Mesenchymal stem cell (in vitro differentiated cells and primary cell): ENCODE data around the gene KCNQ5.

Experiments used
- DNase-seq: peaks from one replicate; pipeline ENCODE4 v3.0.0-alpha.2; 2013
- H2AFZ ChIP-seq: one replicate; pipeline ENCODE4 v1.6.1; 2013; ENCODE audit warnings: low read depth, mild to moderate bottlenecking, control low read depth, inconsistent platforms, low read length, moderate library complexity
- H2AK5ac ChIP-seq: 2 replicates; pipeline ENCODE4 v1.6.1; 2013; ENCODE audit warnings: low read length, moderate library complexity, mild to moderate bottlenecking, inconsistent platforms; ENCODE audit not compliant: severe bottlenecking
- H2BK120ac ChIP-seq: one replicate; pipeline ENCODE4 v1.6.1; 2013; ENCODE audit warnings: low read depth, mild to moderate bottlenecking, inconsistent platforms, low read length, moderate library complexity
- H2BK12ac ChIP-seq, 2 experiments: one replicate each; pipeline ENCODE4 v1.6.1; 2013; ENCODE audit warnings: inconsistent platforms in 2 of 2, low read length in 2 of 2, mild to moderate bottlenecking in 2 of 2, moderate library complexity in 2 of 2, control low read depth in 1 of 2
- H2BK15ac ChIP-seq: one replicate; pipeline ENCODE4 v1.6.1; 2013; ENCODE audit warnings: mild to moderate bottlenecking, low read depth, inconsistent platforms; ENCODE audit not compliant: poor library complexity, severe bottlenecking
- H2BK5ac ChIP-seq: 2 replicates; pipeline ENCODE4 v1.6.1; 2013; ENCODE audit warnings: low read depth, mild to moderate bottlenecking, low read length, control low read depth, inconsistent platforms; ENCODE audit not compliant: poor library complexity, severe bottlenecking
- H3K14ac ChIP-seq, 2 experiments: one replicate each; pipeline ENCODE4 v1.6.1; 2013; ENCODE audit warnings: inconsistent platforms in 2 of 2, low read length in 2 of 2, control low read depth in 1 of 2, mild to moderate bottlenecking in 1 of 2, moderate library complexity in 1 of 2
- H3K18ac ChIP-seq, 2 experiments: one replicate each; pipeline ENCODE4 v1.6.1; 2013; ENCODE audit warnings: inconsistent platforms in 2 of 2, low read length in 2 of 2, control low read depth in 1 of 2, low read depth in 1 of 2, mild to moderate bottlenecking in 1 of 2
- H3K23ac ChIP-seq, 2 experiments: one replicate each; pipeline ENCODE4 v1.6.1; 2013; ENCODE audit warnings: inconsistent platforms in 2 of 2, low read length in 2 of 2, mild to moderate bottlenecking in 2 of 2, moderate library complexity in 2 of 2, control low read depth in 1 of 2
- H3K27ac ChIP-seq: 2 replicates; pipeline ENCODE4 v1.5.1; 2013; ENCODE audit warnings: mild to moderate bottlenecking, moderate library complexity, low read length, control low read depth, inconsistent platforms; ENCODE audit not compliant: poor library complexity, severe bottlenecking
- H3K27me3 ChIP-seq, 2 experiments: 2 replicates each; pipeline versions ENCODE4 v1.6.1 to v1.7.0; 2013; ENCODE audit warnings: low read length in 2 of 2, mild to moderate bottlenecking in 2 of 2, moderate library complexity in 2 of 2, control low read depth in 1 of 2, inconsistent platforms in 1 of 2; ENCODE audit not compliant: control insufficient read depth in 1 of 2, insufficient read depth in 1 of 2
- H3K36me3 ChIP-seq, 2 experiments: 2 replicates each; pipeline versions ENCODE4 v1.6.1 to v1.7.0; 2013; ENCODE audit warnings: low read length in 2 of 2, control low read depth in 1 of 2, inconsistent platforms in 1 of 2, low read depth in 1 of 2, mild to moderate bottlenecking in 1 of 2; ENCODE audit not compliant: insufficient read depth in 2 of 2, control insufficient read depth in 1 of 2
- H3K4ac ChIP-seq, 2 experiments: one replicate each; pipeline ENCODE4 v1.6.1; 2013; ENCODE audit warnings: inconsistent platforms in 2 of 2, low read length in 2 of 2, mild to moderate bottlenecking in 2 of 2, moderate library complexity in 2 of 2, control low read depth in 1 of 2, low read depth in 1 of 2
- H3K4me1 ChIP-seq: 2 replicates; pipeline ENCODE4 v1.6.1; 2013; ENCODE audit warnings: low read depth, low read length, control low read depth; ENCODE audit not compliant: control insufficient read depth, insufficient read depth
- H3K4me2 ChIP-seq: 2 replicates; pipeline ENCODE4 v1.6.1; 2013; ENCODE audit warnings: low read length, mild to moderate bottlenecking, inconsistent platforms; ENCODE audit not compliant: poor library complexity, severe bottlenecking
- H3K4me3 ChIP-seq, 2 experiments: 2 replicates each; pipeline versions ENCODE4 v1.5.1 to v1.7.0; 2013; ENCODE audit warnings: low read length in 2 of 2, mild to moderate bottlenecking in 2 of 2, control low read depth in 1 of 2, low read depth in 1 of 2; ENCODE audit not compliant: insufficient read depth in 1 of 2
- H3K79me1 ChIP-seq: replicated peaks from 2 replicates; pipeline ENCODE4 v1.6.1; 2013; ENCODE audit warnings: mild to moderate bottlenecking, control low read depth, low read length, inconsistent platforms; ENCODE audit not compliant: poor library complexity, severe bottlenecking
- H3K9ac ChIP-seq: 2 replicates; pipeline ENCODE4 v1.7.0; 2013; ENCODE audit warnings: mild to moderate bottlenecking, low read length, moderate library complexity
- H3K9me3 ChIP-seq: 2 replicates; pipeline ENCODE4 v1.7.0; 2013; ENCODE audit warnings: mild to moderate bottlenecking, low read length; ENCODE audit not compliant: control insufficient read depth
- H4K8ac ChIP-seq: one replicate; pipeline ENCODE4 v1.6.1; 2013; ENCODE audit warnings: inconsistent platforms, mild to moderate bottlenecking, low read length, moderate library complexity
- H4K91ac ChIP-seq: one replicate; pipeline ENCODE4 v1.6.1; 2013; ENCODE audit warnings: mild to moderate bottlenecking, low read length, inconsistent platforms
- WGBS: methylation state at CpG from one replicate; pipeline ENCODE4 v1.1.7; 2013; ENCODE audit warnings: mixed read lengths; 5-methylcytosine and 5-hydroxymethylcytosine counted together

Gene KCNQ5

DNA sequence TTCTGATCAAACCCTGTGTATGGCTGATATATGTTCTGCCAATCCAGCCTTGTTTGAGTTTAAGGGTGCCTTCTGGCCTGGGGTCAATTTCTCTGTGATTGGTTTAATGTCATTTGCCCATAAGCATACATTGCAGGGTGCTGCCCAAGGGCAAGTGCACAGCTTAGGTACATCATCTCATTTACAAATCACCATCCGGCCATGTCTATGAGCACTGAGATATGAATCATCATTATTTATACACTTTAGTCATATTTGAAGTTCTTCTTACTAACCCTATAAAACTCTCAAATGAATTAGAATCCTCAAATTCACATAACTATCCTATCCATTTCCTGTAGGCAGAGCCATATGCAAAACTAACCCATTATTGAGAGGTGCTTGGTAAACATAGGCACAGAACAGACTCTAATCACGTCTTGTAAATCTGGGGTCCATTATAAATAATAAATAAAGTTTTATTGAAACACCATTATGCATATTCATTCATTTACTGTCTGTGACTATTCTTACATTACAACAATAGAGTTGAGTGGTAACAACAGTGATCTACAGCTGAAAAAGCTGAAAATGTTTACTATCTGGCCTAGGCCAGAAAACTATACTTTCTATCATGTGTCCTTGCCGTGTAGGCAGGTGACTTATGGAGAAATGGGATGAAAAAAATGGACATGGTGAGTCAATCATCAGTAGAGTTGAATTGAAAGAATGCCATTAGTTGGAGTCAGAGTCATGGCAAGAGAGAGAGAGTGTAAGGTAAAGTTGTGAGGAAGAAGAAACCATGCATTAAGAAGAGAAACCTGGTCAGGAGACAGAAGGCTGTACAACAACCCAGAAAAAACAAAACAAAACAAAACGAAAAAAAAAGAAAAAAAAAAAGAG is 25.0 kb downstream of the KCNQ5 start:
- H3K79me1 ChIP-seq = no peaks in the 10 kb centered on the region
- no peak overlapping the region for H4K8ac ChIP-seq
- 97% methylated on average over 3 of the region's 4 CpGs for WGBS
- no peaks in the 10 kb centered on the region for H3K27me3 ChIP-seq
- no peaks in the 10 kb centered on the region for H3K36me3 ChIP-seq
- H4K91ac ChIP-seq = no peak overlapping the region
- no peak for DNase-seq
- H3K4me3 ChIP-seq = no peak overlapping the region
- H3K4me2 ChIP-seq = no peak overlapping the region
- H2BK120ac ChIP-seq = no peak overlapping the region
- no peak overlapping the region for H2AK5ac ChIP-seq
- H2AFZ ChIP-seq = no peak overlapping the region
- H3K14ac ChIP-seq = no peak overlapping the region
- H3K9me3 ChIP-seq = no peaks in the 10 kb centered on the region
- no peaks in the 10 kb centered on the region for H3K4me1 ChIP-seq
- H3K4ac ChIP-seq = no peak overlapping the region
- H3K27ac ChIP-seq = no peak overlapping the region
- no peak overlapping the region for H2BK12ac ChIP-seq
- no peak overlapping the region for H3K18ac ChIP-seq
- no peak overlapping the region for H3K23ac ChIP-seq
- no peak overlapping the region for H3K9ac ChIP-seq
- no peak overlapping the region for H2BK5ac ChIP-seq
- H2BK15ac ChIP-seq = no peak overlapping the region

DNA sequence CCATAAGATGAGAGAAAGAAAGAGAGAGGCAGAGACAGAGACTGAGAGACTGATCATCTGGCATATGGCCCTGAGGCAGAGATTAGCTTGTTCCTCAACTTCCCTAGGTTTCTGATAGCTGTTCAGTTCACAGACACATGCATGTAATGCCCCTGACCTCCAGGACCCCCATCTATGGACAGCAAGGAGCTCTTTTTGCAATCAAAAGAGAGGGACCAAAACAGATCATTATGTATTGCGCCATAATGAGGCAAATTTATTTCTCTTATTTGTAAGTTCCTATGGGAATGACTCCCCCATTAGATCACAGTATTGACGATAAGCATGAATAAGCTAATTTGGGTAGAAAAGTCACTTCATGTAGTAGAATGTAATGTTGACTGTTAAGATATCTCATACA is 25.6 kb downstream of the KCNQ5 start:
- Histone ChIP-seq H2AK5ac (no peak overlapping the region), H3K27ac (no peak overlapping the region), H3K4ac (no peak overlapping the region), H3K14ac (no peak overlapping the region), H3K4me2 (no peak overlapping the region), H3K27me3 (no peaks in the 10 kb centered on the region), H2BK12ac (no peak overlapping the region), H4K91ac (no peak overlapping the region), H2BK120ac (no peak overlapping the region), H3K18ac (no peak overlapping the region), H3K36me3 (no peaks in the 10 kb centered on the region), H3K23ac (no peak overlapping the region), H3K9me3 (no peaks in the 10 kb centered on the region), H2BK5ac (no peak overlapping the region), H2AFZ (no peak overlapping the region), H3K4me1 (no peaks in the 10 kb centered on the region), H2BK15ac (no peak overlapping the region), H4K8ac (no peak overlapping the region), H3K9ac (no peak overlapping the region), H3K79me1 (no peaks in the 10 kb centered on the region), H3K4me3 (no peak overlapping the region)
- DNase-seq = no peak
- WGBS = 100% methylated on average over 1 of the region's 2 CpGs

DNA sequence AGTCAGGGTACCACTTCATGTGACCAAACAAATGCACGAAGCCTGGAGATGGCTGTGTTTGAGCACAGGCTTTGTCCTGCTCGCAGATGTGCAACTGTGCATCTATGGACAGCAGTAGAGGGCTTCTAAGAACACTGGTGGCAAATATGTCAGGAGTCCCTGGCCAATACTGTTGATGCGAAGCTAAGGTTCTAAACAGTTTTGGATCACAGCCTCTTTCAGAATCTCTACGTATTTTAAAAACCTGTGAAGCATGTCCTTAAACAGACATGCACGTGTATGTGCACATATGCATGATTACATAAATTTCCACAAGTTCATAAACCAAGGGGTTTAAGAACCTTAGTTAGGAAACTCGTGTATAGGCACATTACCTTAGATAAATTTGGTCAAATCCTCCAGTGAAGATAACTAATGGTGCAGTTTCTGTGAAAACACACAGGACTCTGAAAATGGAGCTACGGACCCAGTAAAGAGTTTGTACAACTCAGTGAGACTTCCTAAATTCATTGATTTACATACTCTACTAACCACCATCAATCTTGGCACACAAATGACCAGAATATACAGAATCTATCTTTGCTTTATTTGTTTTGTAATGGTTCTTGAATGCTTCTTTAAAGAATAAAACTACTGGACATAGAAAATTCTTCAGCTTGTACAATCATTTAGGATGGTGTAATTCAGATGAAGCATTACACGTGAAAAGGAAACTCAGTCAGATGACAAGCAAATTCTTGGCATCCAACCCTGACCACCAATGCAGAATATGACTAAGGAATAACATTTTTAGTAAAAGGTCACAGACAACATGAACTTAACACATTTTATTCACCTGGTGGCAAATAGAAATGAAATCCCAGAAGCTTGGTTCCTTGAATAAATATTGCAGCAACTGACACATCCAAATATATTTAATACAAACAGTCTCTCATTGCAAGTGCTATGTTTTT is 27.4 kb downstream of the KCNQ5 start:
- H2AK5ac ChIP-seq = no peak overlapping the region
- H3K27ac ChIP-seq = no peak overlapping the region
- no peaks in the 10 kb centered on the region for H3K27me3 ChIP-seq
- no peak overlapping the region for H3K4me2 ChIP-seq
- H4K8ac ChIP-seq = no peak overlapping the region
- no peak overlapping the region for H3K4me3 ChIP-seq
- H2BK12ac ChIP-seq = no peak overlapping the region
- no peak overlapping the region for H3K18ac ChIP-seq
- H2BK120ac ChIP-seq = no peak overlapping the region
- H3K79me1 ChIP-seq = no peaks in the 10 kb centered on the region
- H4K91ac ChIP-seq = no peak overlapping the region
- no peak overlapping the region for H2BK5ac ChIP-seq
- no peak overlapping the region for H3K23ac ChIP-seq
- H3K9ac ChIP-seq = no peak overlapping the region
- peak; percentile 43 for DNase-seq
- H3K14ac ChIP-seq = no peak overlapping the region
- H3K36me3 ChIP-seq = no peaks in the 10 kb centered on the region
- no peak overlapping the region for H2BK15ac ChIP-seq
- H2AFZ ChIP-seq = no peak overlapping the region
- no peaks in the 10 kb centered on the region for H3K4me1 ChIP-seq
- no peaks in the 10 kb centered on the region for H3K9me3 ChIP-seq
- 84% methylated on average over 7 of the region's 8 CpGs for WGBS
- no peak overlapping the region for H3K4ac ChIP-seq
